Measurements from ENCODE around the gene PTPRR.

DNA sequence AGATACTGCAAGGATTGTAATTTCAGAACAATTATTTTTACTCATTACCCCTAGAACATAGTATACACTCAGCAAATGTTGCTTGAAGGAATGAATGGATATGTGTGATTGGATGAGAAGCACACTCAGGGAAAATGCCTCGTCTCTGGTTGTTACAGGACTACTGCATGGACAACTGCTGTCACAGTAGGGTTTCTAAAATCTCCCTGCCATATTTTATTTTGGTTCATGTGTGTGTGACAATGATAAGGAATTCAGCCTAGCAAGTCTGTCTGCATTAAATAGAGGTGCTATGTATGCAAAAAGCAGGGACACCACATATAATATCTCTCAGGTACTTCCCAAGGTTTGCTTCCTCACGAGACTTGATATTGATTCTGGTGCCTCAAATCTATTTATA lies 1.4 kb downstream of the PTPRR start:
- TF ChIP-seq, protein P1, sequence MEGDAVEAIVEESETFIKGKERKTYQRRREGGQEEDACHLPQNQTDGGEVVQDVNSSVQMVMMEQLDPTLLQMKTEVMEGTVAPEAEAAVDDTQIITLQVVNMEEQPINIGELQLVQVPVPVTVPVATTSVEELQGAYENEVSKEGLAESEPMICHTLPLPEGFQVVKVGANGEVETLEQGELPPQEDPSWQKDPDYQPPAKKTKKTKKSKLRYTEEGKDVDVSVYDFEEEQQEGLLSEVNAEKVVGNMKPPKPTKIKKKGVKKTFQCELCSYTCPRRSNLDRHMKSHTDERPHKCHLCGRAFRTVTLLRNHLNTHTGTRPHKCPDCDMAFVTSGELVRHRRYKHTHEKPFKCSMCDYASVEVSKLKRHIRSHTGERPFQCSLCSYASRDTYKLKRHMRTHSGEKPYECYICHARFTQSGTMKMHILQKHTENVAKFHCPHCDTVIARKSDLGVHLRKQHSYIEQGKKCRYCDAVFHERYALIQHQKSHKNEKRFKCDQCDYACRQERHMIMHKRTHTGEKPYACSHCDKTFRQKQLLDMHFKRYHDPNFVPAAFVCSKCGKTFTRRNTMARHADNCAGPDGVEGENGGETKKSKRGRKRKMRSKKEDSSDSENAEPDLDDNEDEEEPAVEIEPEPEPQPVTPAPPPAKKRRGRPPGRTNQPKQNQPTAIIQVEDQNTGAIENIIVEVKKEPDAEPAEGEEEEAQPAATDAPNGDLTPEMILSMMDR (IDR thresholded peaks at IDR 0.05): no peak
- TF ChIP-seq POLR2AphosphoS5 (IDR thresholded peaks at IDR 0.05) (no peak), POLR2A (IDR thresholded peaks at IDR 0.05) (no peak), EP300 (IDR thresholded peaks at IDR 0.05) (no peak)

Measured in suprapubic skin (tissue), 4 donors.